GM23338 (cell line): ENCODE data around the gene SLC26A6. TPM values are rescaled to one million over a fixed set of nuclear protein-coding genes. Genes with fewer than 3 reads are reported as not detected.

ENCODE experiments used
- ATAC-seq: fragments of 200-7000 bp; cut with Tn5 transposase; 3 replicates; pipeline ENCODE4 v1.9.1; 2020
- DNase-seq: peaks from one replicate; pipeline ENCODE4 v3.0.0-alpha.2; 2015; ENCODE audit warnings: low spot score
- H2AFZ ChIP-seq: fragments of 200-600 bp; sonication (generic); 2 replicates; pipeline ENCODE4 v1.8.0; 2016; ENCODE audit warnings: antibody characterized with exemption, mild to moderate bottlenecking, moderate library complexity
- H3F3A ChIP-seq: fragments of 200-600 bp; sonication (generic); replicated peaks from 2 replicates; pipeline ENCODE4 v1.8.0; 2017; ENCODE audit warnings: antibody characterized with exemption, mixed run types, low read depth
- H3K27ac ChIP-seq: fragments of 200-600 bp; sonication (generic); 2 replicates; pipeline ENCODE4 v1.6.1; 2016; ENCODE audit warnings: low read depth
- H3K27me3 ChIP-seq: fragments of 200-600 bp; sonication (generic); 2 replicates; pipeline ENCODE4 v1.8.0; 2016; ENCODE audit warnings: mild to moderate bottlenecking, mixed run types, moderate library complexity; ENCODE audit not compliant: insufficient read depth
- H3K36me3 ChIP-seq: fragments of 200-600 bp; sonication (generic); 2 replicates; pipeline ENCODE4 v1.8.0; 2016; ENCODE audit warnings: mild to moderate bottlenecking; ENCODE audit not compliant: insufficient read depth
- H3K4me1 ChIP-seq: fragments of 200-600 bp; sonication (generic); 2 replicates; pipeline ENCODE4 v1.8.0; 2016; ENCODE audit warnings: mild to moderate bottlenecking, moderate library complexity; ENCODE audit not compliant: insufficient read depth
- H3K4me2 ChIP-seq: fragments of 200-600 bp; sonication (generic); 2 replicates; pipeline ENCODE4 v1.7.1; 2017; ENCODE audit warnings: mixed run types
- H3K4me3 ChIP-seq: fragments of 200-600 bp; sonication (generic); 2 replicates; pipeline ENCODE4 v1.6.1; 2016; ENCODE audit warnings: mixed run types
- H3K79me2 ChIP-seq: fragments of 200-600 bp; sonication (generic); replicated peaks from 2 replicates; pipeline ENCODE4 v1.8.0; 2017; ENCODE audit warnings: mild to moderate bottlenecking; ENCODE audit not compliant: insufficient read depth
- H3K9me2 ChIP-seq: fragments of 200-600 bp; sonication (generic); 2 replicates; pipeline ENCODE4 v1.8.0; 2017; ENCODE audit not compliant: insufficient read depth
- H4K20me1 ChIP-seq: fragments of 200-600 bp; sonication (generic); replicated peaks from 2 replicates; pipeline ENCODE4 v1.8.0; 2017; ENCODE audit warnings: mild to moderate bottlenecking; ENCODE audit not compliant: insufficient read depth
- H3K27ac Mint-ChIP-seq: 2 replicates; pipeline ENCODE4 v1.8.0; 2020; ENCODE audit warnings: inconsistent platforms, mild to moderate bottlenecking, moderate library complexity, mixed read lengths
- H3K27me3 Mint-ChIP-seq: 3 replicates; pipeline ENCODE4 v1.8.0; 2022; ENCODE audit warnings: low read depth, mild to moderate bottlenecking, moderate library complexity, mixed read lengths, inconsistent platforms; ENCODE audit not compliant: insufficient read depth, poor library complexity
- H3K36me3 Mint-ChIP-seq: 3 replicates; pipeline ENCODE4 v1.8.0; 2021; ENCODE audit warnings: low read depth, mild to moderate bottlenecking, inconsistent platforms, moderate library complexity, mixed read lengths
- H3K4me1 Mint-ChIP-seq: 3 replicates; pipeline ENCODE4 v1.8.0; 2020; ENCODE audit warnings: mild to moderate bottlenecking, inconsistent platforms, mixed read lengths
- H3K4me3 Mint-ChIP-seq: 3 replicates; pipeline ENCODE4 v1.8.0; 2021; ENCODE audit warnings: moderate library complexity, mild to moderate bottlenecking, inconsistent platforms, mixed read lengths
- H3K9me3 Mint-ChIP-seq: 3 replicates; pipeline ENCODE4 v1.8.0; 2020; ENCODE audit warnings: moderate library complexity, mild to moderate bottlenecking, inconsistent platforms, mixed read lengths
- CREB1 ChIP-seq: fragments of 250-450 bp; sonication (Bioruptor Pico); IDR thresholded peaks from 2 replicates; pipeline ENCODE4 v1.5.0; 2020; ENCODE audit warnings: low read depth, mild to moderate bottlenecking, moderate library complexity
- ETS1 ChIP-seq: IDR thresholded peaks from 2 replicates; pipeline ENCODE4 v1.6.1; 2016; ENCODE audit warnings: antibody characterized with exemption
- EZH2 ChIP-seq: fragments of 200-600 bp; sonication (generic); IDR thresholded peaks from one replicate; pipeline ENCODE4 v1.8.0; 2017; ENCODE audit warnings: antibody characterized with exemption, mild to moderate bottlenecking, low read depth; ENCODE audit not compliant: unreplicated experiment
- EZH2phosphoT487 ChIP-seq: fragments of 200-600 bp; sonication (generic); IDR thresholded peaks from one replicate; pipeline ENCODE4 v1.8.1; 2018; ENCODE audit warnings: antibody characterized with exemption; ENCODE audit not compliant: unreplicated experiment
- JUNB ChIP-seq: IDR thresholded peaks from one replicate; pipeline ENCODE4 v1.6.1; 2016; ENCODE audit warnings: antibody characterized with exemption; ENCODE audit not compliant: unreplicated experiment
- NANOG ChIP-seq: IDR thresholded peaks from 2 replicates; pipeline ENCODE4 v1.6.1; 2016; ENCODE audit warnings: antibody characterized with exemption, borderline replicate concordance
- POLR2AphosphoS5 ChIP-seq: IDR thresholded peaks from 2 replicates; pipeline ENCODE4 v1.6.1; 2016; ENCODE audit warnings: antibody characterized with exemption, low read depth
- STAT1 ChIP-seq: IDR thresholded peaks from one replicate; pipeline ENCODE4 v1.6.1; 2016; ENCODE audit warnings: antibody characterized with exemption; ENCODE audit not compliant: unreplicated experiment
- ZNF114 ChIP-seq: fragments of 250-450 bp; sonication (Bioruptor Pico); IDR thresholded peaks from 2 replicates; pipeline ENCODE4 v1.5.0; 2020; ENCODE audit warnings: mild to moderate bottlenecking, moderate library complexity
- ZNF331 ChIP-seq: fragments of 250-450 bp; sonication (Bioruptor Pico); IDR thresholded peaks from 2 replicates; pipeline ENCODE4 v1.5.0; 2020; ENCODE audit warnings: low read depth, mild to moderate bottlenecking, moderate library complexity
- polyA plus RNA-seq: library from polyadenylated mRNA; unstranded; fragments of >200 nt; fragmentation: Nextera tagmentation; extraction: Ambion mirVana; gene quantifications from 2 replicates; pipeline ENCODE4 v1.2.1, GENCODE V29; 2016
- total RNA-seq: library from RNA; depleted of rRNA; stranded (reverse); fragments of >200 nt; shearing (Covaris generic); gene quantifications from 2 replicates; pipeline ENCODE4 v1.2.3, GENCODE V29; 2014
- TF ChIP-seq, protein P1 (sequence below), 2 experiments: fragments of 200-600 bp in 1 of 2; sonication (generic) in 1 of 2; conservative IDR thresholded peaks; 2 replicates each; pipeline versions ENCODE4 v1.5.1 to v1.6.1; 2016 to 2017; ENCODE audit warnings: antibody characterized with exemption in 2 of 2, low read depth in 2 of 2, mild to moderate bottlenecking in 2 of 2, moderate library complexity in 1 of 2
- TF ChIP-seq, protein P2 (sequence below): fragments of 250-450 bp; sonication (Bioruptor Pico); IDR thresholded peaks from 2 replicates; pipeline ENCODE4 v1.5.0; 2020; ENCODE audit warnings: mild to moderate bottlenecking, moderate library complexity
- TF ChIP-seq, protein P3 (sequence below): IDR thresholded peaks from one replicate; pipeline ENCODE4 v1.6.1; 2018; ENCODE audit warnings: antibody characterized with exemption; ENCODE audit not compliant: unreplicated experiment

The SLC26A6 gene
- total and polyA plus RNA-seq, 2 experiments from 2014 or later: 34.3 to 96.4 TPM

DNA sequence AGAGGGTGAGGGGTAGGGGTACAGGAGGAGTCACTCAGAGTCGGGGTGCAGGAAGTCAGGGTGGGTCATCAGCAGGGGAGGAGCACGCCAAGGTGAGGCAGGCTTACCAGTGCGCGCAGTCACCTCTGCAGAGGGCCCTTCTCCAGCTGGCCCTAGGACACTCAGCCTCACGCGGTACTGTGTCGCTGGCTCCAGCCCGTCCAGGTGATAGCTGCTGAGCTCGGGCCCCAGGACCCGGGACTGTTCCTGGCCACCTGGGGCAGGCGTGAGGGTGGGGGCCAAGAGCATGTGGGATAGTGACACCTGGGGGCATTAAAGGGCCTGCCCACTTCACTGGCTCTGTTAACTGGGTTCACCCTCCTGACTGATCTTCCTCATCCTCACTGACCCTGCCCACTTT, 47.6 kb downstream of the SLC26A6 start:
- Mint-ChIP-seq H3K27me3 (peaks cover 6% of the 10 kb centered on the region), H3K36me3 (no peaks in the 10 kb centered on the region; the same call in 2 of the 3 replicates), H3K4me1 (peaks cover 8% of the 10 kb centered on the region; the same call in 2 of the 3 replicates), H3K27ac (no peak overlapping the region), H3K9me3 (no peaks in the 10 kb centered on the region; the same call in 2 of the 3 replicates), H3K4me3 (peak overlapping the region; percentile 20; the same call in 1 of the 3 replicates)
- Histone ChIP-seq H3K9me2 (no peaks in the 10 kb centered on the region), H3K27ac (no peak overlapping the region), H3K79me2 (no peaks in the 10 kb centered on the region), H4K20me1 (no peaks in the 10 kb centered on the region), H3K4me2 (no peak overlapping the region), H2AFZ (no peak overlapping the region), H3F3A (no peaks in the 10 kb centered on the region), H3K27me3 (no peaks in the 10 kb centered on the region), H3K36me3 (no peaks in the 10 kb centered on the region), H3K4me3 (no peak overlapping the region), H3K4me1 (no peaks in the 10 kb centered on the region)
- TF ChIP-seq EZH2phosphoT487 (no peak), STAT1 (no peak), NANOG (no peak), EZH2 (no peak), ZNF114 (CRISPR knock-in tag) (no peak), ETS1 (no peak), ZNF331 (CRISPR knock-in tag) (no peak), CREB1 (no peak), POLR2AphosphoS5 (no peak), JUNB (no peak)
- TF ChIP-seq, protein P1, sequence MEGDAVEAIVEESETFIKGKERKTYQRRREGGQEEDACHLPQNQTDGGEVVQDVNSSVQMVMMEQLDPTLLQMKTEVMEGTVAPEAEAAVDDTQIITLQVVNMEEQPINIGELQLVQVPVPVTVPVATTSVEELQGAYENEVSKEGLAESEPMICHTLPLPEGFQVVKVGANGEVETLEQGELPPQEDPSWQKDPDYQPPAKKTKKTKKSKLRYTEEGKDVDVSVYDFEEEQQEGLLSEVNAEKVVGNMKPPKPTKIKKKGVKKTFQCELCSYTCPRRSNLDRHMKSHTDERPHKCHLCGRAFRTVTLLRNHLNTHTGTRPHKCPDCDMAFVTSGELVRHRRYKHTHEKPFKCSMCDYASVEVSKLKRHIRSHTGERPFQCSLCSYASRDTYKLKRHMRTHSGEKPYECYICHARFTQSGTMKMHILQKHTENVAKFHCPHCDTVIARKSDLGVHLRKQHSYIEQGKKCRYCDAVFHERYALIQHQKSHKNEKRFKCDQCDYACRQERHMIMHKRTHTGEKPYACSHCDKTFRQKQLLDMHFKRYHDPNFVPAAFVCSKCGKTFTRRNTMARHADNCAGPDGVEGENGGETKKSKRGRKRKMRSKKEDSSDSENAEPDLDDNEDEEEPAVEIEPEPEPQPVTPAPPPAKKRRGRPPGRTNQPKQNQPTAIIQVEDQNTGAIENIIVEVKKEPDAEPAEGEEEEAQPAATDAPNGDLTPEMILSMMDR (conservative IDR thresholded peaks at IDR 0.05; ENCODE audit: low read depth in 2 of 2): no peak
- TF ChIP-seq, protein P2, sequence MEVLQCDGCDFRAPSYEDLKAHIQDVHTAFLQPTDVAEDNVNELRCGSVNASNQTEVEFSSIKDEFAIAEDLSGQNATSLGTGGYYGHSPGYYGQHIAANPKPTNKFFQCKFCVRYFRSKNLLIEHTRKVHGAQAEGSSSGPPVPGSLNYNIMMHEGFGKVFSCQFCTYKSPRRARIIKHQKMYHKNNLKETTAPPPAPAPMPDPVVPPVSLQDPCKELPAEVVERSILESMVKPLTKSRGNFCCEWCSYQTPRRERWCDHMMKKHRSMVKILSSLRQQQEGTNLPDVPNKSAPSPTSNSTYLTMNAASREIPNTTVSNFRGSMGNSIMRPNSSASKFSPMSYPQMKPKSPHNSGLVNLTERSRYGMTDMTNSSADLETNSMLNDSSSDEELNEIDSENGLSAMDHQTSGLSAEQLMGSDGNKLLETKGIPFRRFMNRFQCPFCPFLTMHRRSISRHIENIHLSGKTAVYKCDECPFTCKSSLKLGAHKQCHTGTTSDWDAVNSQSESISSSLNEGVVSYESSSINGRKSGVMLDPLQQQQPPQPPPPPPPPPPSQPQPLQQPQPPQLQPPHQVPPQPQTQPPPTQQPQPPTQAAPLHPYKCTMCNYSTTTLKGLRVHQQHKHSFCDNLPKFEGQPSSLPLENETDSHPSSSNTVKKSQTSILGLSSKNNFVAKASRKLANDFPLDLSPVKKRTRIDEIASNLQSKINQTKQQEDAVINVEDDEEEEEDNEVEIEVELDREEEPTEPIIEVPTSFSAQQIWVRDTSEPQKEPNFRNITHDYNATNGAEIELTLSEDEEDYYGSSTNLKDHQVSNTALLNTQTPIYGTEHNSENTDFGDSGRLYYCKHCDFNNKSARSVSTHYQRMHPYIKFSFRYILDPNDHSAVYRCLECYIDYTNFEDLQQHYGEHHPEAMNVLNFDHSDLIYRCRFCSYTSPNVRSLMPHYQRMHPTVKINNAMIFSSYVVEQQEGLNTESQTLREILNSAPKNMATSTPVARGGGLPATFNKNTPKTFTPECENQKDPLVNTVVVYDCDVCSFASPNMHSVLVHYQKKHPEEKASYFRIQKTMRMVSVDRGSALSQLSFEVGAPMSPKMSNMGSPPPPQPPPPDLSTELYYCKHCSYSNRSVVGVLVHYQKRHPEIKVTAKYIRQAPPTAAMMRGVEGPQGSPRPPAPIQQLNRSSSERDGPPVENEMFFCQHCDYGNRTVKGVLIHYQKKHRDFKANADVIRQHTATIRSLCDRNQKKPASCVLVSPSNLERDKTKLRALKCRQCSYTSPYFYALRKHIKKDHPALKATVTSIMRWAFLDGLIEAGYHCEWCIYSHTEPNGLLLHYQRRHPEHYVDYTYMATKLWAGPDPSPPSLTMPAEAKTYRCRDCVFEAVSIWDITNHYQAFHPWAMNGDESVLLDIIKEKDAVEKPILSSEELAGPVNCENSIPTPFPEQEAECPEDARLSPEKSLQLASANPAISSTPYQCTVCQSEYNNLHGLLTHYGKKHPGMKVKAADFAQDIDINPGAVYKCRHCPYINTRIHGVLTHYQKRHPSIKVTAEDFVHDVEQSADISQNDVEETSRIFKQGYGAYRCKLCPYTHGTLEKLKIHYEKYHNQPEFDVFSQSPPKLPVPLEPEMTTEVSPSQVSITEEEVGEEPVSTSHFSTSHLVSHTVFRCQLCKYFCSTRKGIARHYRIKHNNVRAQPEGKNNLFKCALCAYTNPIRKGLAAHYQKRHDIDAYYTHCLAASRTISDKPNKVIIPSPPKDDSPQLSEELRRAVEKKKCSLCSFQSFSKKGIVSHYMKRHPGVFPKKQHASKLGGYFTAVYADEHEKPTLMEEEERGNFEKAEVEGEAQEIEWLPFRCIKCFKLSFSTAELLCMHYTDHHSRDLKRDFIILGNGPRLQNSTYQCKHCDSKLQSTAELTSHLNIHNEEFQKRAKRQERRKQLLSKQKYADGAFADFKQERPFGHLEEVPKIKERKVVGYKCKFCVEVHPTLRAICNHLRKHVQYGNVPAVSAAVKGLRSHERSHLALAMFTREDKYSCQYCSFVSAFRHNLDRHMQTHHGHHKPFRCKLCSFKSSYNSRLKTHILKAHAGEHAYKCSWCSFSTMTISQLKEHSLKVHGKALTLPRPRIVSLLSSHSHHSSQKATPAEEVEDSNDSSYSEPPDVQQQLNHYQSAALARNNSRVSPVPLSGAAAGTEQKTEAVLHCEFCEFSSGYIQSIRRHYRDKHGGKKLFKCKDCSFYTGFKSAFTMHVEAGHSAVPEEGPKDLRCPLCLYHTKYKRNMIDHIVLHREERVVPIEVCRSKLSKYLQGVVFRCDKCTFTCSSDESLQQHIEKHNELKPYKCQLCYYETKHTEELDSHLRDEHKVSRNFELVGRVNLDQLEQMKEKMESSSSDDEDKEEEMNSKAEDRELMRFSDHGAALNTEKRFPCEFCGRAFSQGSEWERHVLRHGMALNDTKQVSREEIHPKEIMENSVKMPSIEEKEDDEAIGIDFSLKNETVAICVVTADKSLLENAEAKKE: no peak
- TF ChIP-seq, protein P3, sequence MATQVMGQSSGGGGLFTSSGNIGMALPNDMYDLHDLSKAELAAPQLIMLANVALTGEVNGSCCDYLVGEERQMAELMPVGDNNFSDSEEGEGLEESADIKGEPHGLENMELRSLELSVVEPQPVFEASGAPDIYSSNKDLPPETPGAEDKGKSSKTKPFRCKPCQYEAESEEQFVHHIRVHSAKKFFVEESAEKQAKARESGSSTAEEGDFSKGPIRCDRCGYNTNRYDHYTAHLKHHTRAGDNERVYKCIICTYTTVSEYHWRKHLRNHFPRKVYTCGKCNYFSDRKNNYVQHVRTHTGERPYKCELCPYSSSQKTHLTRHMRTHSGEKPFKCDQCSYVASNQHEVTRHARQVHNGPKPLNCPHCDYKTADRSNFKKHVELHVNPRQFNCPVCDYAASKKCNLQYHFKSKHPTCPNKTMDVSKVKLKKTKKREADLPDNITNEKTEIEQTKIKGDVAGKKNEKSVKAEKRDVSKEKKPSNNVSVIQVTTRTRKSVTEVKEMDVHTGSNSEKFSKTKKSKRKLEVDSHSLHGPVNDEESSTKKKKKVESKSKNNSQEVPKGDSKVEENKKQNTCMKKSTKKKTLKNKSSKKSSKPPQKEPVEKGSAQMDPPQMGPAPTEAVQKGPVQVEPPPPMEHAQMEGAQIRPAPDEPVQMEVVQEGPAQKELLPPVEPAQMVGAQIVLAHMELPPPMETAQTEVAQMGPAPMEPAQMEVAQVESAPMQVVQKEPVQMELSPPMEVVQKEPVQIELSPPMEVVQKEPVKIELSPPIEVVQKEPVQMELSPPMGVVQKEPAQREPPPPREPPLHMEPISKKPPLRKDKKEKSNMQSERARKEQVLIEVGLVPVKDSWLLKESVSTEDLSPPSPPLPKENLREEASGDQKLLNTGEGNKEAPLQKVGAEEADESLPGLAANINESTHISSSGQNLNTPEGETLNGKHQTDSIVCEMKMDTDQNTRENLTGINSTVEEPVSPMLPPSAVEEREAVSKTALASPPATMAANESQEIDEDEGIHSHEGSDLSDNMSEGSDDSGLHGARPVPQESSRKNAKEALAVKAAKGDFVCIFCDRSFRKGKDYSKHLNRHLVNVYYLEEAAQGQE: no peak
- ATAC-seq (no peak; the same call in 1 of the 3 replicates), DNase-seq (no peak)
